Omental fat pad (tissue), 4 donors: ENCODE measurements around the gene DARS1. TPM values are rescaled to one million over a fixed set of nuclear protein-coding genes. Genes with fewer than 3 reads are reported as not detected.

Source experiments
- ATAC-seq: fragments of 150-250 bp; one replicate; pipeline ENCODE4 v1.9.1; 2016; ENCODE audit warnings: mild to moderate bottlenecking, moderate library complexity; ENCODE audit not compliant: low FRiP score
- DNase-seq: peaks from one replicate; pipeline ENCODE4 v3.0.0-alpha.2; 2019; ENCODE audit warnings: low spot score
- CTCF ChIP-seq, 3 donors: fragments of 450-650 bp; IDR thresholded peaks; one replicate each; pipeline ENCODE4 v1.5.1; 2016 to 2017; ENCODE audit warnings: antibody characterized with exemption in 3 of 3, mild to moderate bottlenecking in 3 of 3, moderate library complexity in 2 of 3
- total RNA-seq, 4 donors: library from RNA; depleted of rRNA; stranded (reverse); fragments of >200 nt; gene quantifications; one replicate each; pipeline ENCODE4 v1.1.0, GENCODE V29; 2016

Gene DARS1
- total RNA-seq, 4 donors from 2014 or later, result 59.3 to 76.3 (median 68.2) TPM

- no peak for TF ChIP-seq CTCF (IDR thresholded peaks at IDR 0.05)
- ATAC-seq, result no peak
- no peak for DNase-seq
These were observed 110.6 kb downstream of the DARS1 start for GRCh38 chr2:135874777-135875365.

GRCh38 chr2:135870571-135870970 is 114.9 kb downstream of the DARS1 start:
- no peak for TF ChIP-seq CTCF (IDR thresholded peaks at IDR 0.05)
- ATAC-seq, result no peak
- DNase-seq, result no peak

GRCh38 chr2:135863233-135863632 is 122.2 kb downstream of the DARS1 start:
- ATAC-seq, result no peak
- TF ChIP-seq CTCF (IDR thresholded peaks at IDR 0.05), result no peak
- DNase-seq, result no peak

- DNase-seq (no peak), ATAC-seq (no peak)
- no peak for TF ChIP-seq CTCF (IDR thresholded peaks at IDR 0.05)
These were observed 122.7 kb downstream of the DARS1 start for GRCh38 chr2:135862718-135863117.

Other genes with a start within 250 kb of the DARS1 start
- 10 to 100 TPM; 60.1 to 86.7 (median 75.1) TPM for gene UBXN4, start 243.8 kb downstream of the DARS1 start, total RNA-seq
- gene LCT, start 148.4 kb downstream of the DARS1 start, total RNA-seq, result under 1 TPM in 1 of 4 donors, not detected in 3; 0.09 TPM
- gene MCM6, start 109.2 kb downstream of the DARS1 start, total RNA-seq, result 10 to 100 TPM in 3 of 4 donors, 1 to 10 TPM in 1; 8.5 to 13.1 (median 12.2) TPM
- gene CXCR4, start 132.5 kb upstream of the DARS1 start, total RNA-seq, result 10 to 100 TPM; 29.6 to 61.1 (median 37.8) TPM